Natural killer cell (primary cell): ENCODE data around the gene LRRC8E. TPM values are rescaled to one million over a fixed set of nuclear protein-coding genes. Genes with fewer than 3 reads are reported as not detected.

ENCODE experiments used
- ATAC-seq, 3 donors: fragments of 150-1000 bp in 2 of 3; fragments of 200-7000 bp in 1 of 3; cut with Tn5 transposase; 1 replicate in 1 of 3; 2 replicates in 2 of 3; pipeline ENCODE4 v1.10.0; 2021; ENCODE audit warnings: mild to moderate bottlenecking in 2 of 3, moderate library complexity in 2 of 3
- DNase-seq, 2 donors: peaks; one replicate each; pipeline versions ENCODE4 v3.0.0 to v3.0.0-alpha.2; 2013 to 2021; ENCODE audit warnings: mixed read lengths in 1 of 2
- H3K27ac ChIP-seq: one replicate; pipeline ENCODE4 v1.5.1; 2013; ENCODE audit warnings: mild to moderate bottlenecking, low read length
- H3K27me3 ChIP-seq: one replicate; pipeline ENCODE4 v1.6.1; 2013; ENCODE audit warnings: low read length; ENCODE audit not compliant: control insufficient read depth, insufficient read depth
- H3K36me3 ChIP-seq: one replicate; pipeline ENCODE4 v1.6.1; 2013; ENCODE audit warnings: low read length; ENCODE audit not compliant: control insufficient read depth, insufficient read depth
- H3K4me1 ChIP-seq: one replicate; pipeline ENCODE4 v1.6.1; 2013; ENCODE audit warnings: low read length; ENCODE audit not compliant: control insufficient read depth, insufficient read depth
- H3K4me3 ChIP-seq: one replicate; pipeline ENCODE4 v1.5.1; 2013; ENCODE audit warnings: low read length
- H3K9me3 ChIP-seq: one replicate; pipeline ENCODE4 v1.6.1; 2013; ENCODE audit warnings: low read length; ENCODE audit not compliant: control insufficient read depth, insufficient read depth
- H3K27ac Mint-ChIP-seq, 2 donors: one replicate each; pipeline ENCODE4 v1.8.0; 2022; ENCODE audit warnings: mild to moderate bottlenecking in 2 of 2, mixed read lengths in 2 of 2, moderate library complexity in 1 of 2
- H3K27me3 Mint-ChIP-seq, 2 donors: one replicate each; pipeline ENCODE4 v1.8.0; 2022; ENCODE audit warnings: low read depth in 2 of 2, mixed read lengths in 2 of 2
- H3K36me3 Mint-ChIP-seq: one replicate; pipeline ENCODE4 v1.8.0; 2022; ENCODE audit warnings: mixed read lengths
- H3K4me1 Mint-ChIP-seq, 2 donors: one replicate each; pipeline ENCODE4 v1.8.0; 2022; ENCODE audit warnings: mixed read lengths in 2 of 2
- H3K4me3 Mint-ChIP-seq: one replicate; pipeline ENCODE4 v1.8.0; 2022; ENCODE audit warnings: mild to moderate bottlenecking, moderate library complexity, mixed read lengths
- H3K9me3 Mint-ChIP-seq, 2 donors: one replicate each; pipeline ENCODE4 v1.8.0; 2022; ENCODE audit warnings: mixed read lengths in 2 of 2
- CTCF ChIP-seq: fragments of 200-600 bp; IDR thresholded peaks from one replicate; pipeline ENCODE4 v1.8.0; 2022; ENCODE audit warnings: antibody characterized with exemption
- WGBS: methylation state at CpG from one replicate; pipeline ENCODE4 v1.1.7; 2013; ENCODE audit warnings: missing lambda C conversion rate; ENCODE audit not compliant: insufficient coverage; 5-methylcytosine and 5-hydroxymethylcytosine counted together
- intact Hi-C: fragments of 100-400 bp; cut with micrococcal nuclease; formaldehyde crosslinking; loops from one replicate; pipeline ENCODE4 v1.14.2; 2022
- total RNA-seq, 4 donors: library from RNA; stranded (reverse); fragments of 120-200 nt in 1 of 4; gene quantifications; one replicate each; pipeline versions ENCODE4 v1.2.3 to v1.2.4, GENCODE V29; 2013 to 2022

The LRRC8E gene
- total RNA-seq, 3 donors from 2014 or later (not counting 1 experiment from before 2014, with no cell fraction given): not detected

- Histone ChIP-seq H3K36me3 (no peaks in the 10 kb centered on the region), H3K27ac (no peak overlapping the region), H3K4me3 (no peak overlapping the region), H3K9me3 (no peaks in the 10 kb centered on the region), H3K4me1 (no peaks in the 10 kb centered on the region), H3K27me3 (no peaks in the 10 kb centered on the region)
- WGBS: 96% methylated on average over 23 of the region's 23 CpGs
- TF ChIP-seq CTCF: no peak
- Mint-ChIP-seq H3K36me3 (no peaks in the 10 kb centered on the region), H3K9me3 (no peaks in the 10 kb centered on the region), H3K4me1 (peaks cover under 1% of the 10 kb centered on the region in 2 donors), H3K27ac (no peak overlapping the region), H3K4me3 (no peak overlapping the region), H3K27me3 (no peaks in the 10 kb centered on the region)
- ATAC-seq (no peak), DNase-seq (no peak)
- intact Hi-C loops: no loop called here
Measured at GRCh38 chr19:7847664-7848063, 40.6 kb upstream of the LRRC8E start.

- Mint-ChIP-seq H3K4me1 (peaks cover 9 to 10% of the 10 kb centered on the region in 2 donors), H3K27me3 (no peaks in the 10 kb centered on the region), H3K9me3 (no peaks in the 10 kb centered on the region), H3K27ac (no peak overlapping the region), H3K36me3 (no peaks in the 10 kb centered on the region), H3K4me3 (no peak overlapping the region)
- Histone ChIP-seq H3K9me3 (no peaks in the 10 kb centered on the region), H3K4me3 (no peak overlapping the region), H3K4me1 (peaks cover 8% of the 10 kb centered on the region), H3K27ac (no peak overlapping the region), H3K36me3 (no peaks in the 10 kb centered on the region), H3K27me3 (no peaks in the 10 kb centered on the region)
- no peak for TF ChIP-seq CTCF
- ATAC-seq: no peak
- 95% methylated on average over 34 of the region's 34 CpGs for WGBS
- intact Hi-C loops: no loop called here
- DNase-seq: no peak
Measured at GRCh38 chr19:7848779-7849457, 39.4 kb upstream of the LRRC8E start.

- 93% methylated on average over 9 of the region's 9 CpGs for WGBS
- peaks cover 9 to 10% of the 10 kb centered on the region in 2 donors for H3K4me1 Mint-ChIP-seq
- no peak for TF ChIP-seq CTCF
Measured at GRCh38 chr19:7849631-7849999, 38.7 kb upstream of the LRRC8E start.

More at GRCh38 chr19:7849631-7849999, 38.7 kb upstream of the LRRC8E start:
- H3K9me3 Mint-ChIP-seq: no peaks in the 10 kb centered on the region
- Histone ChIP-seq H3K4me3 (no peak overlapping the region), H3K9me3 (no peaks in the 10 kb centered on the region), H3K4me1 (peaks cover 8% of the 10 kb centered on the region), H3K27me3 (no peaks in the 10 kb centered on the region), H3K36me3 (no peaks in the 10 kb centered on the region), H3K27ac (no peak overlapping the region)
- no peaks in the 10 kb centered on the region for H3K27me3 Mint-ChIP-seq
- intact Hi-C loops: no loop called here
- H3K4me3 Mint-ChIP-seq: no peak overlapping the region
- DNase-seq (no peak), ATAC-seq (no peak)
- no peaks in the 10 kb centered on the region for H3K36me3 Mint-ChIP-seq
- H3K27ac Mint-ChIP-seq: no peak overlapping the region
